Fibroblast of the conjunctiva (primary cell): ENCODE results near the gene CALN1.
"Not testable (repeated sequence)": the region's sequence is repeated elsewhere in the genome, so short reads cannot be mapped to it uniquely, and the experiment has no call there.

ENCODE experiments used
- DNase-seq: peaks from one replicate; pipeline ENCODE4 v3.0.0-alpha.2; 2010; ENCODE audit warnings: low read depth

The CALN1 gene

GRCh38 chr7:71737931-71738540 is 674.1 kb downstream of the CALN1 start:
- DNase-seq = not testable (repeated sequence)

- peak; percentile 52 for DNase-seq
These were observed 676.1 kb downstream of the CALN1 start for GRCh38 chr7:71735961-71736556.

GRCh38 chr7:71733107-71733870 is 678.8 kb downstream of the CALN1 start:
- DNase-seq = peak; percentile 47

- no peak for DNase-seq
These were observed 680.4 kb downstream of the CALN1 start for GRCh38 chr7:71731740-71732139.
